Activated CD8-positive, alpha-beta memory T cell treated with anti-CD3 and anti-CD28 coated beads for 1 hour (primary cell): Measurements from ENCODE around the gene TINCR.
"Not testable (repeated sequence)": the region's sequence is repeated elsewhere in the genome, so short reads cannot be mapped to it uniquely, and the experiment has no call there.

ENCODE experiments used
- DNase-seq, 2 donors: peaks; one replicate each; pipeline ENCODE4 v3.0.0-alpha.2; 2020; ENCODE audit warnings: low read depth in 1 of 2; ENCODE audit errors: extremely low read depth in 1 of 2

The TINCR gene

GRCh38 chr19:5567360-5567969 lies at the start of gene TINCR:
TINCR (minus strand) TSS chr19:5567953.
- DNase-seq, result no peak

- no peak for DNase-seq
Observed at GRCh38 chr19:5617080-5617479, 49.3 kb upstream of the TINCR start.

- no peak for DNase-seq
Observed at GRCh38 chr19:5615756-5616327, 48.1 kb upstream of the TINCR start.

GRCh38 chr19:5612891-5613865 lies 45.4 kb upstream of the TINCR start:
- no peak for DNase-seq

- no peak for DNase-seq
Observed at GRCh38 chr19:5609881-5610448, 42.2 kb upstream of the TINCR start.

GRCh38 chr19:5608766-5609165 lies 41.0 kb upstream of the TINCR start:
- DNase-seq, result not testable (repeated sequence)

GRCh38 chr19:5608291-5608690 lies 40.5 kb upstream of the TINCR start:
- no peak for DNase-seq

GRCh38 chr19:5607318-5608275 lies 39.8 kb upstream of the TINCR start:
- DNase-seq, result no peak

GRCh38 chr19:5605362-5605761 lies 37.6 kb upstream of the TINCR start:
- no peak for DNase-seq

GRCh38 chr19:5603626-5604025 lies 35.9 kb upstream of the TINCR start:
- DNase-seq, result no peak

- DNase-seq, result no peak
Observed at GRCh38 chr19:5600797-5601196, 33.0 kb upstream of the TINCR start.

GRCh38 chr19:5595745-5596144 lies 28.0 kb upstream of the TINCR start:
- DNase-seq, result no peak

- no peak for DNase-seq
Observed at GRCh38 chr19:5595129-5595528, 27.4 kb upstream of the TINCR start.

- no peak for DNase-seq
Observed at GRCh38 chr19:5594521-5594950, 26.8 kb upstream of the TINCR start.

GRCh38 chr19:5593343-5594255 lies 25.8 kb upstream of the TINCR start:
- DNase-seq, result no peak

- DNase-seq, result no peak
Observed at GRCh38 chr19:5592531-5593342, 25.0 kb upstream of the TINCR start.

GRCh38 chr19:5591476-5591875 lies 23.7 kb upstream of the TINCR start:
- DNase-seq, result no peak

- no peak for DNase-seq
Observed at GRCh38 chr19:5590865-5591154, 23.1 kb upstream of the TINCR start.
